Mesenchymal stem cell (in vitro differentiated cells and primary cell): ENCODE results near the gene MSI2.

Source experiments
- DNase-seq: peaks from one replicate; pipeline ENCODE4 v3.0.0-alpha.2; 2013
- H2AFZ ChIP-seq: one replicate; pipeline ENCODE4 v1.6.1; 2013; ENCODE audit warnings: low read depth, mild to moderate bottlenecking, control low read depth, inconsistent platforms, low read length, moderate library complexity
- H2AK5ac ChIP-seq: 2 replicates; pipeline ENCODE4 v1.6.1; 2013; ENCODE audit warnings: low read length, moderate library complexity, mild to moderate bottlenecking, inconsistent platforms; ENCODE audit not compliant: severe bottlenecking
- H2BK120ac ChIP-seq: one replicate; pipeline ENCODE4 v1.6.1; 2013; ENCODE audit warnings: low read depth, mild to moderate bottlenecking, inconsistent platforms, low read length, moderate library complexity
- H2BK12ac ChIP-seq, 2 experiments: one replicate each; pipeline ENCODE4 v1.6.1; 2013; ENCODE audit warnings: inconsistent platforms in 2 of 2, low read length in 2 of 2, mild to moderate bottlenecking in 2 of 2, moderate library complexity in 2 of 2, control low read depth in 1 of 2
- H2BK15ac ChIP-seq: one replicate; pipeline ENCODE4 v1.6.1; 2013; ENCODE audit warnings: mild to moderate bottlenecking, low read depth, inconsistent platforms; ENCODE audit not compliant: poor library complexity, severe bottlenecking
- H2BK5ac ChIP-seq: 2 replicates; pipeline ENCODE4 v1.6.1; 2013; ENCODE audit warnings: low read depth, mild to moderate bottlenecking, low read length, control low read depth, inconsistent platforms; ENCODE audit not compliant: poor library complexity, severe bottlenecking
- H3K14ac ChIP-seq, 2 experiments: one replicate each; pipeline ENCODE4 v1.6.1; 2013; ENCODE audit warnings: inconsistent platforms in 2 of 2, low read length in 2 of 2, control low read depth in 1 of 2, mild to moderate bottlenecking in 1 of 2, moderate library complexity in 1 of 2
- H3K18ac ChIP-seq, 2 experiments: one replicate each; pipeline ENCODE4 v1.6.1; 2013; ENCODE audit warnings: inconsistent platforms in 2 of 2, low read length in 2 of 2, control low read depth in 1 of 2, low read depth in 1 of 2, mild to moderate bottlenecking in 1 of 2
- H3K23ac ChIP-seq, 2 experiments: one replicate each; pipeline ENCODE4 v1.6.1; 2013; ENCODE audit warnings: inconsistent platforms in 2 of 2, low read length in 2 of 2, mild to moderate bottlenecking in 2 of 2, moderate library complexity in 2 of 2, control low read depth in 1 of 2
- H3K27ac ChIP-seq: 2 replicates; pipeline ENCODE4 v1.5.1; 2013; ENCODE audit warnings: mild to moderate bottlenecking, moderate library complexity, low read length, control low read depth, inconsistent platforms; ENCODE audit not compliant: poor library complexity, severe bottlenecking
- H3K27me3 ChIP-seq, 2 experiments: 2 replicates each; pipeline versions ENCODE4 v1.6.1 to v1.7.0; 2013; ENCODE audit warnings: low read length in 2 of 2, mild to moderate bottlenecking in 2 of 2, moderate library complexity in 2 of 2, control low read depth in 1 of 2, inconsistent platforms in 1 of 2; ENCODE audit not compliant: control insufficient read depth in 1 of 2, insufficient read depth in 1 of 2
- H3K36me3 ChIP-seq, 2 experiments: 2 replicates each; pipeline versions ENCODE4 v1.6.1 to v1.7.0; 2013; ENCODE audit warnings: low read length in 2 of 2, control low read depth in 1 of 2, inconsistent platforms in 1 of 2, low read depth in 1 of 2, mild to moderate bottlenecking in 1 of 2; ENCODE audit not compliant: insufficient read depth in 2 of 2, control insufficient read depth in 1 of 2
- H3K4ac ChIP-seq, 2 experiments: one replicate each; pipeline ENCODE4 v1.6.1; 2013; ENCODE audit warnings: inconsistent platforms in 2 of 2, low read length in 2 of 2, mild to moderate bottlenecking in 2 of 2, moderate library complexity in 2 of 2, control low read depth in 1 of 2, low read depth in 1 of 2
- H3K4me1 ChIP-seq: 2 replicates; pipeline ENCODE4 v1.6.1; 2013; ENCODE audit warnings: low read depth, low read length, control low read depth; ENCODE audit not compliant: control insufficient read depth, insufficient read depth
- H3K4me2 ChIP-seq: 2 replicates; pipeline ENCODE4 v1.6.1; 2013; ENCODE audit warnings: low read length, mild to moderate bottlenecking, inconsistent platforms; ENCODE audit not compliant: poor library complexity, severe bottlenecking
- H3K4me3 ChIP-seq, 2 experiments: 2 replicates each; pipeline versions ENCODE4 v1.5.1 to v1.7.0; 2013; ENCODE audit warnings: low read length in 2 of 2, mild to moderate bottlenecking in 2 of 2, control low read depth in 1 of 2, low read depth in 1 of 2; ENCODE audit not compliant: insufficient read depth in 1 of 2
- H3K79me1 ChIP-seq: replicated peaks from 2 replicates; pipeline ENCODE4 v1.6.1; 2013; ENCODE audit warnings: mild to moderate bottlenecking, control low read depth, low read length, inconsistent platforms; ENCODE audit not compliant: poor library complexity, severe bottlenecking
- H3K9ac ChIP-seq: 2 replicates; pipeline ENCODE4 v1.7.0; 2013; ENCODE audit warnings: mild to moderate bottlenecking, low read length, moderate library complexity
- H3K9me3 ChIP-seq: 2 replicates; pipeline ENCODE4 v1.7.0; 2013; ENCODE audit warnings: mild to moderate bottlenecking, low read length; ENCODE audit not compliant: control insufficient read depth
- H4K8ac ChIP-seq: one replicate; pipeline ENCODE4 v1.6.1; 2013; ENCODE audit warnings: inconsistent platforms, mild to moderate bottlenecking, low read length, moderate library complexity
- H4K91ac ChIP-seq: one replicate; pipeline ENCODE4 v1.6.1; 2013; ENCODE audit warnings: mild to moderate bottlenecking, low read length, inconsistent platforms
- WGBS: methylation state at CpG from one replicate; pipeline ENCODE4 v1.1.7; 2013; ENCODE audit warnings: mixed read lengths; 5-methylcytosine and 5-hydroxymethylcytosine counted together

The MSI2 gene

DNA sequence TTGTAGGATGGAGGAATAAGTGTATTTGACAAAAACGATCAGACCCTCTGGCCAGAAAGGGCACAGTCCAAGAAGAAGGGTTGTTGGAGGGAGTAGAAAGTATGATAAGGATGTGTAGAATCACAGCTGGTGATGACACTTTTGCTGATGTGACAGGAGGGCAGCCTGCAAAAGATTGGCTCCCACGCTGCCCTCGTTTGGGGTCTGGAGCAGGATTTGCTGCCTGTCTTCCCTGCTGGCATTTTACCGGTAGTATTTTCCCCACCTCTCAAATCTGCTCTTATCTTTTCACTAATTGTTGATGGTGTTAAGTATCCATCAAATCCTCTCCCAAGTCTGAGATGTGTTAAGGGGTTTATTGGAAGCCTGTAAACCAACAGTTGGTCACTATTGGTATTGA is 280.0 kb downstream of the MSI2 start:
- peak overlapping the region in 1 of 2 experiments; percentile 28 for H3K18ac ChIP-seq
- H2AK5ac ChIP-seq: no peak overlapping the region

DNA sequence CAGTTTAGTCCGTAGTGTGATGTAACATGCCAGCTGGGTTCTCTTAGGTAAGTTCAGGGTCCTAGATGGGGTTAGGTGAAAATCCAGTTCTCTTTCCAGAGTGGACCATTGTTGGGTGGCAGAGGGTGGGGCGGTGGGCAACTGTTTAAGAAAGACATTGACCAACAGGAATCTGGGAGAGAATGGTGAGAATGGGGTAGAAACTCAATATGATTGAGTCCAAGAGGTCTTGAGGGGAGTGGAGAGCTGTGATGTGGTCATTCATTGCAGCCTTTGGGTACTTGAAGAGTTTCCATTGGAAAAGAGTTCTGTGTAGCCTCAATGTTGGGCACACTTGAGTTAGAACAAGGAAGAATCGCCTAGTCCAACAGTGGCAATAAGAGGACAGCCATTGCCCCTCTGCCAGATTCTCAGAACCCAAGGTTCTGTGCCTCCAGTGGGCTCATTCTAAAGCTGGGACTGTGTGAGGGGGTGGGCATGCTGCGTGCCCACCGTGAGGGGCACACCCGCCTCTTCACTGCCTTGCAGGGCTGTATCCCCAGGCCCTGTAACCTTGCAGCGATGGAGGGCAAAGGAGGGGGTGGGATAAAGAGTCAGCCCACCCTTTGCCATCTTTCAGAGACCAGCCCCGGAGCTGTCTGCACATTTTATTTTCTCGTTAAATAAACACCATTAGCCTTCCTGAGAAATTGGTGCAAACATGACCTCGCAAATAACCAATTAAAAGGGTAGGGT is 280.6 kb downstream of the MSI2 start:
- Histone ChIP-seq H2AK5ac (no peak overlapping the region), H3K4me3 (no peak overlapping the region), H3K23ac (no peak overlapping the region), H3K36me3 (peaks cover 0 to 7% of the 10 kb centered on the region in 2 experiments), H3K18ac (peak overlapping the region in 1 of 2 experiments; percentile 41), H3K27ac (no peak overlapping the region), H2BK120ac (no peak overlapping the region), H2BK5ac (no peak overlapping the region), H3K4me2 (no peak overlapping the region), H3K14ac (no peak overlapping the region), H4K8ac (no peak overlapping the region), H2BK15ac (peak overlapping the region; percentile 44), H3K27me3 (peaks cover 0 to 23% of the 10 kb centered on the region in 2 experiments), H3K9me3 (no peaks in the 10 kb centered on the region), H2AFZ (no peak overlapping the region), H3K4me1 (peaks cover 17% of the 10 kb centered on the region), H3K4ac (peak overlapping the region in 1 of 2 experiments; percentile 7), H3K79me1 (peaks cover 17% of the 10 kb centered on the region), H3K9ac (no peak overlapping the region), H4K91ac (no peak overlapping the region), H2BK12ac (peak overlapping the region in 1 of 2 experiments; percentile 50)
- no peak for DNase-seq
- 94% methylated on average over 6 of the region's 10 CpGs for WGBS

More for the DNA sequence above, 280.0 kb downstream of the MSI2 start:
- no peaks in the 10 kb centered on the region for H3K9me3 ChIP-seq
- H3K4ac ChIP-seq: no peak overlapping the region
- no peak overlapping the region for H2BK15ac ChIP-seq
- H3K14ac ChIP-seq: peak overlapping the region in 1 of 2 experiments; percentile 18
- H3K27ac ChIP-seq: no peak overlapping the region
- no peak overlapping the region for H3K4me3 ChIP-seq
- H3K4me2 ChIP-seq: no peak overlapping the region
- H3K79me1 ChIP-seq: peaks cover 18% of the 10 kb centered on the region
- peaks cover 0 to 7% of the 10 kb centered on the region in 2 experiments for H3K36me3 ChIP-seq
- 56% methylated on average over 1 of the region's 4 CpGs for WGBS
- H2BK12ac ChIP-seq: peak overlapping the region in 1 of 2 experiments; percentile 51
- no peak overlapping the region for H4K8ac ChIP-seq
- H3K27me3 ChIP-seq: peaks cover 0 to 23% of the 10 kb centered on the region in 2 experiments
- H3K9ac ChIP-seq: no peak overlapping the region
- no peak overlapping the region for H2AFZ ChIP-seq
- H2BK5ac ChIP-seq: no peak overlapping the region
- no peak overlapping the region for H4K91ac ChIP-seq
- no peak overlapping the region for H2BK120ac ChIP-seq
- peaks cover 17% of the 10 kb centered on the region for H3K4me1 ChIP-seq
- no peak overlapping the region for H3K23ac ChIP-seq
- DNase-seq: no peak

DNA sequence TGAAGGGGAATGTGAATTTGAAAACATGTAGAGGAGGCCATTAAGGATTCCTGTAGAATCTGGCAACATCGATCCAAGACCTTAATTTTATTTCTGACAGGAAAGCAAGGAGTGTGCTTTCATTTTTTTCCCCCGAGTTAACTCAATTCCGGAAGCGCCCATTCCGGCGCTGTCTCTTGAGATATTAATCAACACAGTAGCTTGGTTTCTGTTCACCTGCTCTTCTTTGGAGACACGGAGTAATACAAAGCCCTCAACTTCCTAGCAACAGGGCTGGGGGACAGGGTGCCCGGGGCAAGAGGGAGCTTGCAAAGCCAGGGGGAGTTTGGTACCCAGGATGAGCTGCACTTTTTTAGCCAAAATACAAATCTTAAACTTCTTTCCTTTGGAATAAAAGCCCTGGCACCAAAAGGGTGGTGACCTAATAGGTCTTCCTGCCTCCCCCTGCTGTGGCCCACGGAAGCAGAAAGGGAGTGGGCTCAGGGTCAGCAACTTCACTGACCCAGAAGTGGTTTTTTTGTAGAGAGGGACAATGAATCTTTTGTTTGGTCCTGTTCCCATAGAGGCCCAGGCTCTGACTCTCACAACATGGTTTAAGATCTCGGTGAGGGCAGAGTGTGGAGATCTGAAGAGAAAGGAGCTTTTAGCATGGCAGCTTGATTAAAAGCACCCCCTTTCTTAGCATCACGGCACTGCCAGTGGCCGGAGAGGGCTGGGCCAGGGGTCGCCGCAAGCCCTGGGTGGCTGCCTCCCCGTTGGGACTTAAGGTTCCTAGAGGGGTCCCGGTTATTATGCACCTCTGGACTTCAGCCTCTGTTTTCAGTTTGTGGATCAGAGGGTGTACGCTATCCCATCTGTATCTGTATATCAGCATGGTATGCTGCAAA is 281.4 kb downstream of the MSI2 start:
- peak overlapping the region; percentile 55 for H2BK120ac ChIP-seq
- peak overlapping the region; percentile 64 for H2BK15ac ChIP-seq
- H3K79me1 ChIP-seq: peaks cover 19% of the 10 kb centered on the region
- peak overlapping the region in 1 of 2 experiments; percentile 60 for H3K18ac ChIP-seq
- no peak overlapping the region for H3K4me2 ChIP-seq
- H3K14ac ChIP-seq: no peak overlapping the region
- H4K91ac ChIP-seq: peak overlapping the region; percentile 62
- WGBS: 73% methylated on average over 17 of the region's 17 CpGs
- DNase-seq: no peak
- H3K9me3 ChIP-seq: no peaks in the 10 kb centered on the region
- H2AFZ ChIP-seq: no peak overlapping the region
- peak overlapping the region; percentile 11 to 43 for H2BK12ac ChIP-seq
- no peak overlapping the region for H2AK5ac ChIP-seq
- H3K23ac ChIP-seq: no peak overlapping the region
- H3K4ac ChIP-seq: peak overlapping the region in 1 of 2 experiments; percentile 58
- no peak overlapping the region for H3K9ac ChIP-seq
- peaks cover 0 to 23% of the 10 kb centered on the region in 2 experiments for H3K27me3 ChIP-seq
- H2BK5ac ChIP-seq: no peak overlapping the region
- no peak overlapping the region for H4K8ac ChIP-seq
- peaks cover 19% of the 10 kb centered on the region for H3K4me1 ChIP-seq
- no peak overlapping the region for H3K27ac ChIP-seq
- H3K4me3 ChIP-seq: no peak overlapping the region
- H3K36me3 ChIP-seq: peaks cover 0 to 4% of the 10 kb centered on the region in 2 experiments
